Kidney (tissue), 14 donors: Measurements from ENCODE around the gene GPX3. TPM values are rescaled to one million over a fixed set of nuclear protein-coding genes. Genes with fewer than 3 reads are reported as not detected.

Experiments used
- DNase-seq, 5 donors: peaks; one replicate each; pipeline ENCODE4 v3.0.0-alpha.2; 2013 to 2020
- FAIRE-seq: peaks from 2 replicates; lab custom pipeline; 2012; peaks lifted over from hg19 to GRCh38; lab: Jason Lieb, UNC
- H3K27ac ChIP-seq, 2 donors: one replicate each; pipeline ENCODE4 v1.7.0; 2013; ENCODE audit warnings: low read depth in 2 of 2, low read length in 2 of 2, inconsistent platforms in 1 of 2
- H3K27me3 ChIP-seq: one replicate; pipeline ENCODE4 v1.7.1; 2013; ENCODE audit warnings: low read length, inconsistent platforms; ENCODE audit not compliant: control insufficient read depth, insufficient read depth
- H3K36me3 ChIP-seq, 3 donors: one replicate each; pipeline versions ENCODE4 v1.7.0 to v1.7.1; 2013; ENCODE audit warnings: low read length in 3 of 3, control low read depth in 1 of 3, inconsistent platforms in 1 of 3; ENCODE audit not compliant: insufficient read depth in 3 of 3, control insufficient read depth in 2 of 3
- H3K4me1 ChIP-seq, 3 donors: one replicate each; pipeline versions ENCODE4 v1.7.0 to v1.7.1; 2013; ENCODE audit warnings: low read length in 3 of 3, inconsistent platforms in 1 of 3, low read depth in 1 of 3; ENCODE audit not compliant: control insufficient read depth in 2 of 3, insufficient read depth in 2 of 3
- H3K4me3 ChIP-seq, 3 donors: one replicate each; pipeline versions ENCODE4 v1.7.0 to v1.8.1; 2013; ENCODE audit warnings: low read length in 3 of 3, control low read depth in 1 of 3, inconsistent platforms in 1 of 3
- H3K9ac ChIP-seq, 3 donors: one replicate each; pipeline versions ENCODE4 v1.7.0 to v1.7.1; 2013; ENCODE audit warnings: low read length in 3 of 3, control low read depth in 1 of 3, inconsistent platforms in 1 of 3
- H3K9me3 ChIP-seq, 3 donors: one replicate each; pipeline versions ENCODE4 v1.7.0 to v1.7.1; 2013; ENCODE audit warnings: low read length in 3 of 3, control low read depth in 1 of 3, inconsistent platforms in 1 of 3; ENCODE audit not compliant: control insufficient read depth in 2 of 3, insufficient read depth in 1 of 3
- intact Hi-C: fragments of 100-400 bp; cut with DNase I; formaldehyde crosslinking; loops from one replicate; pipeline ENCODE4 v1.11.1; 2022
- polyA plus RNA-seq: library from polyadenylated mRNA; stranded (reverse); fragments of 350-450 nt; fragmentation: Illumina TruSeq; extraction: RNeasy Lipid Tissue Mini Kit (QIAGEN cat#74804); gene quantifications from one replicate; pipeline ENCODE4 v1.2.3, GENCODE V29; 2014; ENCODE audit warnings: low read depth, low replicate concordance; ENCODE audit not compliant: insufficient read depth
- total RNA-seq: library from RNA; stranded (reverse); fragmentation: NEBNext Ultra II Directional; extraction: Animal tissue kit (Norgen Biotek cat#: 25700); gene quantifications from one replicate; pipeline ENCODE4 v1.2.1, GENCODE V29; 2021
- TF ChIP-seq, protein P1 (sequence below): IDR thresholded peaks from 3 replicates; pipeline ENCODE4 v1.5.1; 2012; ENCODE audit warnings: mild to moderate bottlenecking, moderate library complexity, borderline replicate concordance; ENCODE audit not compliant: insufficient read depth; ENCODE audit errors: extremely low read depth
- donor health status: control.
- donor health status: control.
- donor health status: control.
- donor health status: control.
- donor health status: control.
- donor health status: DM: yes; HTN: yes; CAD: no.
- donor health status: Normal renal cell carcinoma (clear cell type).

Gene GPX3
- total and polyA plus RNA-seq, 2 donors from 2014 or later, result 1,327 to 27,893 TPM

DNA sequence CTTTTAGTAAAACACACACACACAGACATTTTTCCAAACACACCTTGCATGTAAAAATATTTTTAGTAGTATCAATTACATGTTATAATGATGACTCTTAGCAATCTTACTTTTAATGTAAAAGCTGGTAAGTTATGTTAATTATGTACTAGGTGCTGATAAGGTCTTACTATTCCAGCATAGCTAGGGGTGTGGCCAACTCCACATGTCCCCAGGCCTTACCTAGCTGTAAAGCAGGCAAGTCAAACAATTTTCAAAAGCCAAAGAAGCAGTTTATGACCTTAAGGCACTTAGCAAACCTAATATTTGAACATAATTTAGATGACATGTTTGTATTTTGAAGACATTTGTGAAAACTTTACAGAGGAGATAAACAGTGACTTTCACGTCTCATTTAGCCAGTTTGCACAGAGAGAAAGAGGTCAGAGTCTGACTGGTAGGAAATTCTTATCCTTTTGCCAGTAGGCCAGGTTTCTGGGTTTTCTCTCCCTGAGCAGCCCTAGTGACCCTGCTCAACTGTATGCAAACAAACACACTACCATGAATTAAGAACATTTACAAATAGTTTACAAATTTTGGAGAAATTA lies 26.5 kb upstream of the GPX3 start:
- intact Hi-C loops, result no loop called here
- H3K4me3 ChIP-seq, result no peak overlapping the region
- H3K27me3 ChIP-seq, result no peaks in the 10 kb centered on the region
- no peak overlapping the region for H3K9ac ChIP-seq
- H3K9me3 ChIP-seq, result peaks cover 0 to 5% (median 0%) of the 10 kb centered on the region in 3 donors
- FAIRE-seq (no peak), DNase-seq (no peak)
- H3K4me1 ChIP-seq, result no peaks in the 10 kb centered on the region
- no peaks in the 10 kb centered on the region for H3K36me3 ChIP-seq
- no peak overlapping the region for H3K27ac ChIP-seq
- TF ChIP-seq, protein P1, sequence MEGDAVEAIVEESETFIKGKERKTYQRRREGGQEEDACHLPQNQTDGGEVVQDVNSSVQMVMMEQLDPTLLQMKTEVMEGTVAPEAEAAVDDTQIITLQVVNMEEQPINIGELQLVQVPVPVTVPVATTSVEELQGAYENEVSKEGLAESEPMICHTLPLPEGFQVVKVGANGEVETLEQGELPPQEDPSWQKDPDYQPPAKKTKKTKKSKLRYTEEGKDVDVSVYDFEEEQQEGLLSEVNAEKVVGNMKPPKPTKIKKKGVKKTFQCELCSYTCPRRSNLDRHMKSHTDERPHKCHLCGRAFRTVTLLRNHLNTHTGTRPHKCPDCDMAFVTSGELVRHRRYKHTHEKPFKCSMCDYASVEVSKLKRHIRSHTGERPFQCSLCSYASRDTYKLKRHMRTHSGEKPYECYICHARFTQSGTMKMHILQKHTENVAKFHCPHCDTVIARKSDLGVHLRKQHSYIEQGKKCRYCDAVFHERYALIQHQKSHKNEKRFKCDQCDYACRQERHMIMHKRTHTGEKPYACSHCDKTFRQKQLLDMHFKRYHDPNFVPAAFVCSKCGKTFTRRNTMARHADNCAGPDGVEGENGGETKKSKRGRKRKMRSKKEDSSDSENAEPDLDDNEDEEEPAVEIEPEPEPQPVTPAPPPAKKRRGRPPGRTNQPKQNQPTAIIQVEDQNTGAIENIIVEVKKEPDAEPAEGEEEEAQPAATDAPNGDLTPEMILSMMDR, result no peak

DNA sequence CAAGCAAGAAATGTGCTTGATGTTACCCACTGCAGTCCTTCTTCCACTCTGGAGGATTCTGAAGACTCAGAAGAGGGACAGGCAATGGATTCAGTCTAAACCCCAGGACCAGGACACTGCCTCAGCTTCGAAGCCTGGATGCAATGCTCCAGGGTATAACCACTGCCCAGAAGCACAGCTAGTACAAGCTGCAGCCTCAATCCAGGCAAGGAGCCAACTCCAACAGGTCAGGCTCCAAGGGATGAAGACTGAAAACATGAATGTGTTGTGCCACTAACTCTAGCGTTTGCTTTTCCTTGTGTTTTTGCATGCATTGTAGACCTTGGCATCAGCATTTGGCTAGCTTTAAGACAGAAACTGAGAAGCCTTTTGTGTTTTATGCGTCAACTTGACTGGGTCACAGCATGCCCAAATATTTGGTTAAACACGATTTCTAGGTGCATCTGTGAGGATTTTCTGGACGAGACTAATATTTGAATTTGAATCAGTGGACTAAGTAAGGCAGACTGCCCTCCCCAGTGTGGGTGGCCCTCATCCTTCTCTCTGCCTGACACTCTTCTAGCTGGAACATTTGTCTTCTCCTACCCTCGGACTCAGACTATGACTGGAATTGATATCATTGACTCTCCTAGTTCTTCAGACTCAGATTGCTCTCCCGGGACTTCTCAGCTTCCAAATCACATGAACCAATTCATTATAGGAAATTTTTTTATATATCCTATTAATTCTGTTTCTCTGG lies 20.5 kb upstream of the GPX3 start:
- H3K36me3 ChIP-seq, result no peaks in the 10 kb centered on the region
- H3K4me3 ChIP-seq, result no peak overlapping the region
- no peak overlapping the region for H3K27ac ChIP-seq
- DNase-seq (no peak), FAIRE-seq (no peak)
- H3K4me1 ChIP-seq, result peaks cover 0 to 22% (median 12%) of the 10 kb centered on the region in 3 donors
- no peak overlapping the region for H3K9ac ChIP-seq
- intact Hi-C loops, result no loop called here
- TF ChIP-seq, protein P1, result no peak
- no peaks in the 10 kb centered on the region for H3K27me3 ChIP-seq
- no peaks in the 10 kb centered on the region for H3K9me3 ChIP-seq

DNA sequence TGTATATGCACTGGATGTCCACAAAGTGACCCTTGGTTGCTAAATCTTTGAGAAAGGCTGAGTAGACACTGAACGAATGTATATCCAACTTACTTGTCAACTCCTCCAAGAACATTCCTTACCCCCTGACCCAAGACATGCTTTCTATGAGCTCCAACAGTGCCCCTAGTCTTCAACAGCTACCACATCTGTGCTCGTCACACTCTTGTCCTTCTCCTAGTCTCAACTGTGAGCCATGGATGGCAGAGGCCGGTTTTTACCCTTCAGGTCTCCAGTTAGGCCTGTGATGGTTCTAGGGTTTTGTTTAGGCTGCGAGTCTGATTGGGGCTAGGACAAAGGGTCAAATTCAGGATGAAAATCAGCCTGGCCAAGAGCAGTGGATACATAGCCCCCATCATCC lies 19.0 kb upstream of the GPX3 start:
- no peak overlapping the region for H3K27ac ChIP-seq
- no peak overlapping the region for H3K9ac ChIP-seq
- H3K27me3 ChIP-seq, result no peaks in the 10 kb centered on the region
- no peak overlapping the region for H3K4me3 ChIP-seq
- no peaks in the 10 kb centered on the region for H3K36me3 ChIP-seq
- no peak for FAIRE-seq
- H3K9me3 ChIP-seq, result no peaks in the 10 kb centered on the region
- intact Hi-C loops, result no loop called here
- DNase-seq, result no peak
- peaks cover 2 to 37% (median 24%) of the 10 kb centered on the region in 3 donors for H3K4me1 ChIP-seq
- TF ChIP-seq, protein P1, result no peak
